Measurements from ENCODE around the gene FXYD7. TPM values are rescaled to one million over a fixed set of nuclear protein-coding genes. Genes with fewer than 3 reads are reported as not detected.
A peak's percentile ranks its signal among the peaks of the same experiment; 100 is the strongest.

The FXYD7 gene
- total RNA-seq, 1 donor from 2014 or later, result 0.39 TPM

- H3K27me3 Mint-ChIP-seq (ENCODE audit: insufficient read depth), result no peaks in the 10 kb centered on the region
- H3K27ac Mint-ChIP-seq, result peak overlapping the region; percentile 67
- peaks cover 2% of the 10 kb centered on the region for H3K9me3 Mint-ChIP-seq
- H3K4me1 Mint-ChIP-seq (ENCODE audit: low read depth), result peaks cover 54% of the 10 kb centered on the region
- intact Hi-C loops (cut with micrococcal nuclease), result no loop called here
- peaks cover 4% of the 10 kb centered on the region for H3K36me3 Mint-ChIP-seq (ENCODE audit: low read depth)
- H3K4me3 Mint-ChIP-seq, result no peak overlapping the region
- no peak for DNase-seq (ENCODE audit: low spot score)
Observed at GRCh38 chr19:35202722-35203688, 60.0 kb downstream of the FXYD7 start.

Other genes starting within 250 kb of the FXYD7 start
- 3.4 and 4.5 TPM in 2 replicates for gene ZNF30, start 216.4 kb upstream of the FXYD7 start, total RNA-seq
- gene ZNF792, start 179.0 kb upstream of the FXYD7 start, total RNA-seq, result 6.5 and 6.8 TPM in 2 replicates
- gene GRAMD1A, start 142.9 kb upstream of the FXYD7 start, total RNA-seq, result 176 and 189 TPM in 2 replicates
- gene SCN1B, start 112.8 kb upstream of the FXYD7 start, total RNA-seq, result 1.1 and 1.2 TPM in 2 replicates
- not detected in 2 replicates for gene HPN, start 101.5 kb upstream of the FXYD7 start, total RNA-seq
- gene FXYD3, start 27.4 kb upstream of the FXYD7 start, total RNA-seq, result not detected in 2 replicates
- not detected in 2 replicates for gene LGI4, start 8.2 kb upstream of the FXYD7 start, total RNA-seq
- not detected in 2 replicates for gene FXYD1, start 4.4 kb upstream of the FXYD7 start, total RNA-seq
- gene FXYD5, start 11.5 kb downstream of the FXYD7 start, total RNA-seq, result 299 and 309 TPM in 2 replicates
- gene FAM187B, start 85.5 kb downstream of the FXYD7 start, total RNA-seq, result not detected in 2 replicates
- 2.7 and 4.0 TPM in 2 replicates for gene LSR, start 105.7 kb downstream of the FXYD7 start, total RNA-seq
- 156 and 164 TPM in 2 replicates for gene USF2, start 125.7 kb downstream of the FXYD7 start, total RNA-seq
- gene HAMP, start 139.3 kb downstream of the FXYD7 start, total RNA-seq, result 0.57 and 0.96 TPM in 2 replicates
- not detected in 2 replicates for gene MAG, start 148.9 kb downstream of the FXYD7 start, total RNA-seq
- 4.7 and 5.1 TPM in 2 replicates for gene CD22, start 185.9 kb downstream of the FXYD7 start, total RNA-seq
- gene FFAR1, start 204.6 kb downstream of the FXYD7 start, total RNA-seq, result 0.12 and 0.18 TPM in 2 replicates
- 0.20 and 0.36 TPM in 2 replicates for gene FFAR3, start 215.2 kb downstream of the FXYD7 start, total RNA-seq
- 0.20 TPM in 1 of 2 replicates, not detected in the other for gene GPR42, start 227.8 kb downstream of the FXYD7 start, total RNA-seq

All from activated T-helper 1 cell treated with anti-CD3 and anti-CD28 coated beads, Interleukin-12 subunit alpha, Interleukin-12 subunit beta, Interleukin-2, Interleukin-4 antibody, amounts not matched to agents 30 ng/mL and 10 ng/mL and 1 ng/mL, durations not matched to agents 14 hours and 24 hours and 36 hours (primary cell).